ENCODE data around the gene AATF.

The AATF gene

GRCh38 chr17:36992701-36993100, 43.9 kb downstream of the AATF start:
- no peak for DNase-seq

- DNase-seq = no peak
Measured at GRCh38 chr17:36993227-36993626, 44.5 kb downstream of the AATF start.

DNA sequence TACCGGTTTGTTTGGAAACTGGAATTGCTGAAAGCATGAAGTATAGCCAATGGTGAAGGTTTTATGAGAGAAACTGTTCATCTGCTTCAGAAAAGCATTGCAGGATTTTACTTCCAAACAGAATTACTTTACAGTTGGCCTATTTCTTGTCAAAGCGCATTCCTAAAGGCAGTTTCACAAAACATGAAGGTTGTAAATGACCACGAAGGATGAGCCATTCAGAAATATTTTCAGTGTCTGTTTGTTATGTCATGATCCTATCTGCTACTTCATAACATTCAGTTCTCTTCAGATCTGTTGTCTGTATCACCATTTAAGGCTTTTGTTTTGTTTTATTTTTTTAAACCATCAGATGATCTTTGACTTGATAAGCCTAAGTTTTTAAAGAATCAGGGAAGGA, 45.7 kb downstream of the AATF start:
- no peak for DNase-seq

- DNase-seq = no peak
Measured at GRCh38 chr17:36999471-36999870, 50.7 kb downstream of the AATF start.

DNA sequence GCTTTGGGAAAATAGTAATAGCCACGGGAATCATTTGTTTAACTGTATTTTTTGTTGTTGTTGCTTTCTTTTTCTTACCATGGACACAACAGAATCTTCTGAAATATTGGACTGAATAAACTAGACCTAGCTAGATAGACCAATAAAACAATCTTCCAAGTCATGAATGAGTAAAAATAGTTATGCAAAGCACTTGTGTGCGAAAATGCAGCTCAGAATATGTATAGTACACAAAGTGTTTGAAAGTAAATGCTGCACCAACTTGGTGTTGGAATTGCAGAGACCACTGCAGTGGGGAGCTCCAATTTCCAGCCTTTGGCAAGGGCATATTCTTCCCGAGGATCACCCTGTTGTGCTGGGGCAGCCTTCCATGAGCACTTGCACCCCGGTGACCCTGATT, 68.0 kb downstream of the AATF start:
- peak; percentile 43 to 52 for DNase-seq

DNA sequence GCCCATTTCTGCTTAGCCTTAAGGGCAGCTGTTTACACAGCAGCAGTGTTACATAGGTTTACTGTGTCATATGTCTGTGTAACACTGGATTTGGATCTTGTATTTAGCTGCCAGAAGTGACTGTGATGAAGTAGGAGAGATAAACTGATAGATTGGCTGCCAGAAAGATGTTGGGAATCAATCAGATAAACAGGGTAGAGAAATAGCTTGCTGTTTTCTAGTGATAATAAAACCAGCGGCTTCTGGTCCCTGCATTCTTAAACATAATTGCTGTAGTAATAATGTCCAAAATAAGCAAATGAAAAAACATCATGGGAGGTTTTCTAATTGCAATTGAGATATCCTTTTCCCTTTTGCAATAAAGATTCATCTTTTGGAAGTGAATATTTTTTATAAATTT, 68.7 kb downstream of the AATF start:
- no peak for DNase-seq

GRCh38 chr17:37019117-37019740, 70.5 kb downstream of the AATF start:
- DNase-seq = peak; percentile 60 to 64

- DNase-seq = no peak
Measured at GRCh38 chr17:37019741-37020129, 71.0 kb downstream of the AATF start.

GRCh38 chr17:37024181-37024637, 75.5 kb downstream of the AATF start:
- no peak for DNase-seq

DNA sequence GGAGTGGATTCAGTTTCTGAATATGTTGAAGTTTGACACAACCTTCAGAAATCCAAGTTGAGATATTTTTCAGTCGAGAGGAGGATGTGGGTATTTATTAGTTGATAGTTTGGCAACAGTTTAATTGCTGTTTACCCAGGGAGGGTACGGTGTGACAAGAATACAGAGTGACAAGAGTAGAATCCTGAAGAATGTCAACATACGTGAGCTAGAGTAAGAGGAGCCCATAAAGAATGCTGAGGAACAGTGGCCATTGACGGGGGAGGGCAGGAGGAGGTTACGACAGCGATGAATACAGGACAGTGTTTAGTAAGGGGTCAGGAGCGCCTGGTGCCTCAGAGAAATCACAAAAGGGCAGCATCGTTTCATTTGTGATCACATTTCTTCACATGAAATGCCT, 76.5 kb downstream of the AATF start:
- no peak for DNase-seq

- no peak for DNase-seq
Measured at GRCh38 chr17:37025847-37026530, 77.2 kb downstream of the AATF start.

GRCh38 chr17:37026531-37026869, 77.7 kb downstream of the AATF start:
- no peak for DNase-seq

DNA sequence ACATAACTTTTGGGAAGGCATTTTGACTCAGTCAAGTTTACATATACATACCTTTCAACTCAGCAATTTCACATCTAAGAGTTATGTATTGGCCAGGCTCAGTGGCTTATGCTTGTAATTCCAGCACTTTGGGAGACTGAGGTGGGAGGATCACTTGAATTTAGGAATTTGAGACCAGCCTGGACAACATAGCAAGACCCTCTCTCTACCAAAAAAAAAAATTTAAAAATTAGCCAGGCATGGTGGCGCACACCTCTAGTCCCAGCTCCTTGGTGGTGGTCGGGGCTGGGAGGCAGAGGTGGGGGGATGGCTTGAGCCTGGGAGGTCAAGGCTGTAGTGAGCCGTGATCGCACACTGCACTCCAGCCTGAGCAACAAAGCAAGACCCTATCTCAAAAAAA, 79.3 kb downstream of the AATF start:
- no peak for DNase-seq

DNA sequence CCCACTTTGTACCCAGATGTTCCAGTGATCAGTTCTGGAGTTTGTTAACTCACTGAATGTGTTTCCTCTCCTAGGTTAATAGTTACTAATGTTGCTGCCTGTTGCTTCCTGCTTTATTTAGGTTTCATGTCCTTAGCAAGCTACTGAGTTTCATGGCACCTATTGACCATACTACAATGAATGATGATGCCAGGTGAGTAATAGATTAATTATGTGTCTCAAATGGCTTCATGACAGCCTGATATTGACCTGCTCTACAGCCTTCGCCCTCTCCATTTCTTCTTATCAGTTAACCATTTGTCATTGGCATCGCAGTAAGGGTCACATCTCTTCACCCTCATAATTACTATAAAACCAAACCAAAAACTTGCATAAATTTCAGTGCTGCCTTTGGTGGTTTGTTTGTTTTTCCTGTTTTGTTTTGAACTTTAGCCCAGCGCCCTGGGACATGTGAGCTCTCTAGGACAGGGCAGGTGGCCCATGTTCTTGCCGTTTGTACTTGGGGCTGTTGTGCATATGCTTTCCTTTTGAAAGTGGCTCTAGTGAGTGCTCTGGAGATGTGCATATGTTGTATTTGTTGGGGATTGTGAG, 82.8 kb downstream of the AATF start:
- DNase-seq = no peak

GRCh38 chr17:37037590-37038155, 88.9 kb downstream of the AATF start:
- DNase-seq = no peak

DNA sequence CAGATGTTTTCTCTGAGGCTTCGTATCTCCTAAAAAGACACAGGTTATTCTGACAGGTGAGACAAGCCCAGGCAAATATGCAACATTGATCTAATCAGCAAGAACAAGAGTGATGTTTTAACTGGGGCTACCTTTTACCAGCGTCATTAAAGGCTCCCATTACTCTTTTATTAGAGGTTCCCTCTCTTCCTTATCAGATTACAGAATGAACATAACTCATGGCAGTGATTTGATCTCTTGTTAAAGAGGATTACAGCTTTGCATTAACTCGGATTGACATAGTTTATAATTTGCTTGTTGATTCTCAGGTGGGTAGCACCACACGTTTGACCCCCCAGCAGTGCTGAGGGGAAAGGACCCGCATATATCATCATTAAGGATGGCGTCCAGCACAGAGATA, 90.5 kb downstream of the AATF start:
- DNase-seq = no peak

DNA sequence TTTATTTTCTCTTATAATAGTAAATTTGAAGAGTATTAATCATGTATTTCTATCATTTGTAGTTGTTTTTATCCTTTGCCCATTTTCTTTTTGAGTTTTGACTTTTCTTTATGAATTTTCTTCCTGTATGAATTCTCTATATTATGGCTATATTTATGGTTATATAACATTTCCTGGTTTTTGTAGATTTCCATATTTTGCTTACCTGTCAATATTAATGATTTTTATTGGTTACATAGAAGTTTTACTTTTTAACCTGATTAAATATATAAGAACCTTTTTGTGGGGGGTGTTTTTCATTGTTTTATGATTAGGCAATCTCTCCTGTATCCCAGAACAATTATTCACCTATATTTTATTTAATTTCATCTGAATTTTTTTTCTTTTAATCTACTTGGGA, 93.2 kb downstream of the AATF start:
- no peak for DNase-seq

- no peak for DNase-seq
Measured at GRCh38 chr17:37043201-37043600, 94.4 kb downstream of the AATF start.

DNA sequence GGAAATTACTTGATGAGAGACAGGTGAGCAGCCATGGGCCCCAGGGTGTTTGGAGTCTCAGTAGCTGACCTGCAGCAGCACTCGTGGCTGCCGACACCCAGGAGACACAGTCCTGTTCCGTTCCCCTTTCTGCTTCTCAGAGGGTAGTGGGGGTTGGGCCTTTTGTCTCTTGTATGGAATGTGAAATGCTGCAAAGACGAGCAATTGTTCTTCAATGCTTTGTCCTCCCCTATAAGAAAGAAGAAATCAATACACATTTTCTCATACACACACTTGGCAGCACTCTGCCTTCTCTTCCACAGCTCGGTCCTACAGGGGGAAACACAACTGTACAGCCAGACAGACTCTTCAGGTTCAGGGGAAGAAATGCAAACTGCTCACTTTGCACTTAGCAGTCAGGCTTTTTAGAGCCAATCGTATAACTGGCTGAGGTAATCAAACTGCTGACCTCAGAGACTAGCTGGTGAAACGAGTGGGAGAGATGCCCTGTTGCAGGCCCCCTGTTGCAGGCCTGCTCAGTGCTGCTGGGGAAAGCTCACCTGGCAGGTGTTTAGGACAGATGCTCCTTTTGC, 96.7 kb downstream of the AATF start:
- DNase-seq = no peak

DNA sequence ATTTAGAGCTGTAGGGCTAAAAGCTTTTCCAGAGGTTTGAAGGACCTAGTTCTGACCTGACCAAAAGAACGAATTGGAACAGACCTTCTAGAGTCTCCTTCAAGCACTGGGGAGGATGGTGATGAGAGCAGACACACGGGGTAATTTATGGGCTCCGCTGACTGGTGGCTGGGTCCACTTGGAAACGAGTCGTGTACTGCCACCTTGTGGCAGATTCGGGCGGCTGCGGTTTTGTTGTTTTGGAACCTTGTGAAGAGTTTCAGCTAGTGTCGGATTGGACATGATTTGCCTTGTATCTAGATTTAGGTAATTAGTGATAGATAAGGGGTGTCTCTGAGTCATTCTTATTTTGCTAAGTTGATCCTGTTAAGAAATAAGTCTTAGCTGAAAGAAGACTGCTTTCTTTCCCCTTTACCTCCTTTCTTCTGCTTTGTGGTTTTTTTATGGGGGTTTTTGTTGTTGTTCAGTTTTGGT, 98.9 kb downstream of the AATF start:
- DNase-seq = peak; percentile 57 to 91

GRCh38 chr17:37048811-37049210, 100.1 kb downstream of the AATF start:
- DNase-seq = no peak

GRCh38 chr17:37050920-37051319, 102.2 kb downstream of the AATF start:
- DNase-seq = no peak

GRCh38 chr17:37051381-37051780, 102.6 kb downstream of the AATF start:
- DNase-seq = no peak

GRCh38 chr17:37051833-37052232, 103.1 kb downstream of the AATF start:
- DNase-seq = no peak
